HG02571 (cell line): Measurements from ENCODE around the gene C2.

Experiments
- ATAC-seq: cut with Tn5 transposase; IDR thresholded peaks from one replicate; pipeline ENCODE4 v1.9.1; 2021; ENCODE audit warnings: mild to moderate bottlenecking, moderate library complexity; ENCODE audit not compliant: unreplicated experiment

C2 gene

DNA sequence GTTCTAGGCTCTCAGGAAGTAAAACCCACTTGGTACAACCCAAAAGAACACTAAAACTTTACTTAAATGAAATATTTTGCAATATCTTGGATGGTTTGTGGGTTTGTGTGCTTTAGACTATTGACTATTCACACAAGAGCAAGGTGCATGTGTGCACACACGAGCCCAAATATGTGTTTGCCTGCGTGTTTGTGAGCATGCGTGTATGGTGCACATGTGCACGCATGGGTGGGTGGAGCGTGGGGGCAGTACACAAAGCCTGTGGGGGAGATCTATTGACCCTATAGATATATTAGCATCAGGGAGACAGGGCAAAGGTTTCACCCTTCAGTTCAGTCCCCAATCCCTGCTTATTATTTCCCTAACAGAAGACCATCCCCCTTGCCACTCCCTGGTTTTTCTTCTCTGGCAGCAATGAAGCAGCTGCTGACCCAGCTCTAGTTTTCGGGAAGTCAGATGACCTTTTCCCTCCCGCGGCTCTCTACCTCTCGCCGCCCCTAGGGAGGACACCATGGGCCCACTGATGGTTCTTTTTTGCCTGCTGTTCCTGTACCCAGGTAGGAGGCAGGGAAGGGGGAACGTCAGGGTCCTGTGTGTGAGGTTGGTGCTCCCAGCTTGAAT is at the start of gene C2:
TSS of gene C2 (plus strand) at position 476 of the 621 bp plus-strand sequence. CDS start at position 512, 36 bp downstream.
- ATAC-seq = no peak

DNA sequence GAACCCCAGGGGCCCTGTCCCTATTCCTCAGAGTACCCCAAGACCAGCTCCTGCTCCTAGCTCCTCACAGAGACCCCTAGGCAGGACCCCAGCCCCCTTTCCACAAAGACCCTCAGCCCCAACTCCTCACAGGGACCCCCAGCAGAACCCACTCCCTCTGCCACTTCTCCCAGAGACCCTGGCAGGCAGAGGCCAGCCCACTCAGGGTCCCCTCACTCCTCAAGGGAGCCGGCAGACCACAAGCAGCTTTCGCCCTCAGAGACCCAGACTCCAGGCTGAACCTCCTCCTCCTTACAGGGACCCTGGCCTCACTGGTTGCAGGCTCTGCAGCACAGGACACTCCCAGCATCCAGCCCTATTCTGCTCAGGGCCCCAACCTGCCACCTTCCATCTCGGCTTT is 49.3 kb upstream of the C2 start:
- ATAC-seq = no peak

DNA sequence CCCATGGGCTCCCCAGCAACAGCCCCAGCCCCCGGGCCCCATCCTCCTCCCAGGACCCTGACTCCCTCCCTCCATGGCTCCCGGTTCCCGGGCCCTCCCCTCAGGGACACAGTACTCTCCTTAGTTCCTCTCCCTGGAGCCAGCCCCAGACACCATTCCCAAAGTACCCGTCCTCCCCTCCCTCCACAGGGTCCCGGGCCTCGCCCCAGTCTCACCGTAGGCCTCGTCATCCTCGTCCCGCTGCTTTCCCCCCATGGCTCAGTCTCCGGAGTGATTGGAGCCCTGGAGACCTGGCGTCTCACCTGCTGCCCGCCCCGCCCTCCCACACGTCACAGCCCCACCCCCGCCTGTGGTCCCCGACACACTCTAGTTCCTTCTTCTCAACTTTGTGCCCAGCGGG is 48.8 kb upstream of the C2 start, which contains the start of gene SLC44A4:
TSS of gene SLC44A4 (minus strand) at position 272 of the 400 bp plus-strand sequence. CDS start at position 255, 17 bp downstream.
- no peak for ATAC-seq

DNA sequence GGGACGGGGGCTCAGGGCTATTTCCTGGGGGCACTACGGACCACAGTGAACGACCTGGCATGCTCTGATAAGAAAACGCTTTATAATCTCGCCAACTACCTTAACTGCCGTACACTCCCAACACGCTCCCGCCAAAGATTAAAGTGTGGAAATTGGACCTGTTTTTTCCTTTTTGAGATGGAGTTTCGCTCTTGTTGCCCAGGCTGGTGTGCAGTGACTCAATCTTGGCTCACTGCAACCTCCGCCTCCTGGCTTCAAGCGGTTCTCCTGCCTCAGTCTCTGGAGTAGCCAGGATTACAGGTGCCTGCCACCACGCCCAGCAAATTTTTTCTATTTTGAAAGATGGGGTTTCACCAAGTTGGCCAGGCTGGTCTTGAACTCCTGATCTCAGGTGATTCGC is 48.4 kb upstream of the C2 start:
- ATAC-seq = no peak

DNA sequence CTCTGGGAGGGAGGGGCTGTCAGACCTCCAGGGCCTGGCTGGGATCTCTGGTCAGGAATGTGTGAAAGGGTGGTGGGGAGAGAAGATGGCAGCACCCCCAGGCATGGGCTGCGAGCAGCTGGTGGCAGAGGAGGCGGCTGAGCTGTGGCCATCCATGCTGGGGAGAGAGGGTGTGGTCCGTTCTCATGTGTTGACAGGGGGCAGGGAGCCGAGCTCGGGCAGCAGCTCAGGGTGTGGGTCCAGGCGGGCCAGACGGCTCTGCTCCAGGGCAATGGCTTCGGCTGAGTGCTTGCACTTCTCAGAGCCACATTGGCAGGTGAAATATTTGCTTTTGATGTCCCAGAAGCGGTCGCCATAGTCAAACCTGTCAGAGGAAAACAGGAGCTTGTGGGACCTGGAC is 47.6 kb upstream of the C2 start:
- no peak for ATAC-seq

DNA sequence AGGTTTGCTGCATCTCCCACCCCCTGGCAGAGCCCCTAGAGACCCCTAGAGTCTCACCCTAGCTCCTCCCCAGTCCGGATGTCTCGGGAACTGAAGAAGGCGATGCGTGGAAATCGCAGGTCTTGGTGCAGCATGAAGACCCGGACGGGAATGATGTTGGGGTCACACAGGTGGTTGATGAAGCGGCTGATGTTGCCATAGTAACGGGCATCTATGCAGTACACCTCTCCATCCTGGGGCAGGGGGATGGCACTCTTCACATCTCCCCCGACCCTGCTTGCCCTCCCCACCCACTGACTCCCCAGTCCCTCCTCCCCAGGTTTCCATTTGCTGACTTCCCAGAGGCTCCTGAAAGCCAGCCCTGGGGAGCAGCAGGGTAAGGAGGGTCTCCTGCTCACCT is 46.9 kb upstream of the C2 start:
- no peak for ATAC-seq

DNA sequence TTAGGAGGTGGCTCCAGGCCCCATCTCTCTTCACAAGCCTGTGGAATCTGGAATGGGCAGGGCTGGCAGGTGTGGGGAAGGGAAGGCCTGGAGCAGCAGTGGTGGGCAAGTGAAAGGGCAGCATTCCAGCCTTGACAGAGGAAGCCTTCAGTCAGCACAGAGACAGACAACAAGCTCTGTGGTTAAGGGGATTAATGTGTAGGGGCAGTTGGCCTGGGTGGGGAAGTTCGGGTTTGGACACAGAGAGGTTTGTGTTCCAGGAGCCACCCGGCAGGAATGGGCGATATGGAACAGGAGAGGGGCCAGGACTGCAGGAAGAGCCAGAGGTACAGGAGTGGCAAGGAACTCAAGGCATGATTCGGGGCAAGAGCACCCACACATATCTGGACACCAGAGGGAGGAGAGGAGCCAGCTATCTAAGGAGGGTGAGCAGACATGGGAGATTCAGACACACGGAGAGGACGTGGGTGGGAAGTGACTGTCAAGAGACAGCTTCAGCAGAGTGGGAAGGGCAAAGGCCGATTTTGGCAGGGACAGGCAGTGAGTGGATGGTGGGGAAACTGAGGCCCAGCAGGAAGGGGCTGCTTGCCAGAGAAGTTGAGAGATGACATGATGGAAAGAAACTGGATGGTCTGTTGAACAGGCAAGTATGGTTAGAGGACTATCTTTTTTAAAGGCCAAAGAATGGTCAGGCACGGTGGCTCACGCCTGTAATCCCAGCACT is 46.2 kb upstream of the C2 start:
- no peak for ATAC-seq

DNA sequence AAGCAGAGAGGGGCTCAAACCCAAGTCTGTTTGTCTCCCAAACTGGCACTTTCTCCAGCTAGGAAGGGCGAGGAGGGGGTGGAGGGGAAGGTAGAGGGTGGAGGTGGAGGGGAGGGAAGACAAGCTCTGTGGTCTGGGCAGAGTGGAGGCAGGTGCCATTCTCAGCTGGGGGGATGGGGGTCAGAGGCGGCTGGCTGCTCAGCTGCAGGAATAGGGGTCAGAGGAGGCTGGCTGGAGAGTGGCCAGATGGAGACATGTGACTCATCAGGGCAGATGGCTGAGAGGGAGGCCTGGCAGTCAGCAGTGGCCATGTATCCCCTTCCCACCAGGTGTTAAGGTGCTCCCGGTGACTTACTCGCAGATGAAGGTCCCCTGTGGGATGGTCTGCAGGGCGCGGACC is 45.2 kb upstream of the C2 start:
- no peak for ATAC-seq

DNA sequence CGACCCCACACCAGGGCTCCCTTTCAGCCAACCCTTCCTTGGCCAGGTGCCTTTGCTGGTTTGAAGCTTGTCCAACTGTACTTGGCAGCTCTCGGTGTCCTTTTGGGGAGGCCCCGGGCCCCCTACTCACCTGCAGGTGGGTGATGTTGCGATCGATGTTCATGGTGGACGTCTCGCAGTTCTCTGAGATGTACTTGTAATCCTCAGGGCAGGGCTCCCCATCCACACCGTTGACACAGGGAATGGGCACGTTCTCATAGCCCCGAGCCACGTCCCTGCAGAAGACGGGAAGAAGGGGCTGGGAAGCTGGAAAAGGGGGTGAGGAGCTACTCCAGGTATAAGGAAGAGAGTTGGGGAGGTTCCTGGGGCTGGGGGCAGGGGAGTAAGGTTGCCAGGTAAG is 43.8 kb upstream of the C2 start:
- no peak for ATAC-seq

DNA sequence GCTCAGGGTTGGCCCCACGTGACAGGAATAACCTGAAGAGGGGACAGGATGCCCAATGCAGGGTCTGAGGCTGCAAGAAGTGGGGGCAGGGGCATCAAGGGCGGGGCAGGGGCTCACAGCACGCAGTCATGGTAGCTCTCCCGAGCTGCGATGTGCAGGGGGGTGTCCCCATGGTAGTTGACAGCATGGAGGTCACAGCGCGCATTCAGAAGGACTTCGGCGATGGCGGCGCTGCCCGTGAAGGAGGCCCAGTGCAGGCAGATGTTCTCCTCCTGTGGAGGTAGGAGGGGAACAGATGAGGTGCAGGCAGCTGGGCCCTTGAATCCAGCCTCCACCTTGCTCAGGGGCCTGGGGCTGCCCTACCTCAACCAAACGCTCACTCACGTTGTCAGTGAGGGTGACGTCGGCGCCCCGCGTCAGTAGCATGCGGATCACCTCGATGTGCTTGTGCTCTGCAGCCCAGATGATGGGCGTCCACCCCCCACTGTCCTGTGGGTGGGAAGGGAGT is 42.9 kb upstream of the C2 start:
- no peak for ATAC-seq

DNA sequence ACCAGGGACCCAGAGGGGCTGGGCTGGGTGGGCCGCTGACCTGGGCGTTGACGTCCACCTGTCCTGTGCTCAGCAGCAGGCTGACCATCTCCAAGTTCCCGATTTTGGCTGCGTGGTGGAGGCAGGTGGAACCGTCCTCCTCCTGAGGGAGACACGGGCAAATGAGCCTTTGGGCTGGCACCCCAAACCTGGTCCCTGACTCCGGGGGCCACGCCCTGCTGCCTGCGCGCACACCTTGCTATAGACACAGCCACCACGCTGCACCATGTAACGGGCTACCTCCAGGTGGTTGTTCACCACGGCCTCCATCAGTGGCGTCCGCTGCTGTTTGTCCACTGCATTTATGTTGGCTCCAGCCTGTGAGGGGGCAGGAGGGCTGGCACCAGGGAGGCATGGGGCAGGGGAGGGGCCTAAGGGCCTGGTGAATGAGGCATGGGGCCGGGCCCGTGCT is 41.0 kb upstream of the C2 start:
- ATAC-seq = no peak

DNA sequence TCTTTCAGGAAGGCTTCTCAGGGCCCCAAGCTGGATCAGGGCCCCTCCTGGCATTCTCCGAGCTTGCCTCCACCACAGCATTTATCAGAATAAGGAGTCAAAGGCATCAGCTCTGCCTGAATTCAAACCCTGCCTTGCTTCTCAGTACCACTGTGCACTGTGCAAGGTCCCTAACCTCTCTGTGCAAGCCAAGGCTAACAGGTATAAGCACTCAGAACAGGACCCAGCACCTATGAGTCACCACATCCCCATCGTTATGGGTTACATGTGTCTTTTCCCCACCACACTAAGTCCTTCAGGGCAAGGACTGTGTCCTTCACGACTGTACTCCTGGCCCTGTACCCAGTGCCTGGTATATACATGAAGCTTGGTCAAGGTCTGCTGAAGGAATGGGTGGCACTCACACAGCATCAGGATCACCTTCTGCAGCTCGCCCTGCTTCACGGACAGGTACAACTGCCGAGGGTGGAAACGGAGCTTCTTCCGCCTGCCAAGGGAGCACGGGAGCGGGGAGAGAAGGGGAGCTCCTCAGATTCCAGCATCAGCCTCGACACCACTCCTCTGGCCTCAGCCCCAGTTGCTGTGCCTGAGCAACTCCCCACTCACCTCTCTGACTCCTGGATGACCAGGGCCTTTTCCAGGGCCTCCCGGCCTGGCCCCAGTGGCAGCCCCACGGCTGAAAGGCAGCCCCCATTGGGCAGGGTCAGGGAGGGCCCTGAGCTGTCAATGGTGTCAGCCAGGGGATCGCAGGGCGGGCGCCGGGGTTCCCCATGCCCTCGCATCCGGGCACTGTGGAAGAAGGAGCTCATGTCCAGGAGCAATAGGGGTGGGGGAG is 40.1 kb upstream of the C2 start:
- no peak for ATAC-seq

DNA sequence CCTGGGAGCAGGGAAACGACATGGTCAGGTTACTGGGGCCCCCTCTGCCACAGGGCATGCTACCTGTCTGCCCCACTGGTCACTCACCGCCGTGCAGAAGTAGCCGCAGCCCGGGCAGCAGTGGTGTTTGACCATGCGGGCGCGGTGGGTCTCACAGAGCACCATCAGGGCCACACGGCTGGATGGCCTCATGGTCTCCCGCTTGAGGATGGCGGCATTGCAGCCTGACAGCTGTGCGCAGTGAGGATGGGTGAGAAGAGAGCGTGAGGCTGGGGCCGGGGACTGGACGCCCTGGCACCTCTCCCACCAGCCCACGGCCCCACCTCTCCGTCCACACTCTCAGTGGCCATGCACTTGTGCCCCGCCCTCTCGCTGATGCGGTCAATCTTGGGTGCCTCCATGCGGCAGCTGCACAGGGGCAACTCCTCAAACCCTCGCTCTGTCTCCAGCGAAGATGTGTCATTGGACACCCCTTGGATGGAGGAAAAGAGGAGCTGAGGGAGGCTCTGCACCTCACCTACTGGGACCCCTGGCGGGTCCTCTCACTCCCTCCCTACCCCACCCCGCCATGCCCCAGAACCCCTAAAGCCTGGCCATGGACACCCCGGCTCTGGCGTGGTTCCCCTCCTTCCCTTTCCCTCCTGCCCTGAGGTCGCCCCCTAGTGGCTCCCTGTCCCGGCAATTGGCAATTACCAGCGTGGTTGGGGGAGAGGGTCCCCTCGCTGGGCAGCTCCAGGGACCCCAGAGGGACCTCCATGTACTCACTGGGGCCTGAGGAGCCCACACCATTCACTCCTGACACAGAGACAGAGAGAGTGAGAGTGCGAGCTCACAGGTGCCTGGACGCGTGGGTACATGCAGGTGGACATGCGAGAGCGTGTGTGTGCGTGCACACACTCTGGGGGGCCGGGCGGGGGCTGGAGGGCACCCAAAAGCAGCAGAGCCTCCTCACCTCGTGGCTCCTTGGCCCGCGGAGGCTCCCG is 39.0 kb upstream of the C2 start:
- no peak for ATAC-seq

DNA sequence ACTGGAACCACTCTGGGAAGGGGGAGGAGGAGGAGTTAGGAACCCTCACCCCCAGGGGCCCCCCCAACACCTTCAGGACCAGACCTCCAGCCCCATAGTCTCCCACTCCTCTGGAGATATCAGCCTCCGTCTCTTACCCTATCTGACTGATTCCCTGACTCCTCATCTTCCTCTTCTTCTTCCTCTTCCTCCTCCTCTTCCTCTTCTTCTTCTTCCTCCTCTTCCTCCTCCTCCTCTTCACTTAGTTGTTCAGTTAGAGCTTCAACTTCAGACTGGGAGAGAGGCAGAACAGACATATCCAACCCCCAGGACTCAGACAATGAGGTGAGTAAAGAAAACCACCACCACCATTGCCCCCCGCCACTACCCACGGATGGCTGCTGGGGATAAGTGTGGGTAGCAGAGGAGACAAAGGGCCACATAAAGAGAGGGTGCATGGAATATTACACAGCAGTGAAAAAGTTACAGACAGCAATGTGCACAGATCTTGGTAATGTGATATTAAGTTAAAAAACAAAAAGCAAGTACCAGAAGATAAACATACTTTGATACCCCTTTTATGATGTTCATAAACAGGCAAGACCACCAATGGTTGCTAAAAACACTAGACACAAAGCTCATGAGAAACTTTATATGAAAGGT is 38.1 kb upstream of the C2 start:
- ATAC-seq = no peak

DNA sequence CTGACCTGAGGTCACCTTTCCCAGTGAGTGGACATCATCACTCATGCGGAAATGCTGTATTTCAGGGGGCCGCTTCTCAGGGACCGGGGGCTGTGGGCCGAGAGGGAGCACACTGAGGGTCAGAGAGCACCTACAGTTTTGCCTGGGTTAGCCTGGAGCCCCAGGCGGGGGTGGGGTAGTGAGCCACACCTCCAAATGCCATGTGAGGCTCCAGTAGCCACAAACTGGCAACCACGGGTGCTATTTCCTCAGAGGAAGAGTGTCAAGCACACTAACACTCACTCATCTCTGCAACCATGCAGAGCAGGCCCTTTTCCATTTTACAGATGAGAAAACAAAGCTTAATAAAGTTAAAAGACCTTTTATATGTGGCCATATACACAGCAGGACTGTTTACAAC is 34.7 kb upstream of the C2 start:
- no peak for ATAC-seq

DNA sequence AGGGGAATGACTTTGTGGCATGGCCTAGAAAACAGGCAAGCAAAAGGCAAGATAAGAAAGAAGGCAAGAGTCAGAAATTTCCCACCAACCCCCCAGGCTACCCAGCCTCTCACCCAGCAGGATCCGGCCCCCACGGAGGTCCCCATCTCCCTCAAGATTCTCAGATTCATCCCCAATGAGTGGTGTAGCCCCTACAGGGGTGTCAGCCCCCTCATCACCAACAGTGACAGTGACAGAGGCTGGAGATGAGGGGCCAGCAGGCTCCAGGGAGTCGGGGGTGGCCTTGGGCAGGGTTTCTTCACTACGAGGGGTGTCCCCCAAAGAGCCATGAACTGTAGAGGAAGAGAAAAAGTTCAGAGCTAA is 31.0 kb upstream of the C2 start:
- ATAC-seq = no peak

DNA sequence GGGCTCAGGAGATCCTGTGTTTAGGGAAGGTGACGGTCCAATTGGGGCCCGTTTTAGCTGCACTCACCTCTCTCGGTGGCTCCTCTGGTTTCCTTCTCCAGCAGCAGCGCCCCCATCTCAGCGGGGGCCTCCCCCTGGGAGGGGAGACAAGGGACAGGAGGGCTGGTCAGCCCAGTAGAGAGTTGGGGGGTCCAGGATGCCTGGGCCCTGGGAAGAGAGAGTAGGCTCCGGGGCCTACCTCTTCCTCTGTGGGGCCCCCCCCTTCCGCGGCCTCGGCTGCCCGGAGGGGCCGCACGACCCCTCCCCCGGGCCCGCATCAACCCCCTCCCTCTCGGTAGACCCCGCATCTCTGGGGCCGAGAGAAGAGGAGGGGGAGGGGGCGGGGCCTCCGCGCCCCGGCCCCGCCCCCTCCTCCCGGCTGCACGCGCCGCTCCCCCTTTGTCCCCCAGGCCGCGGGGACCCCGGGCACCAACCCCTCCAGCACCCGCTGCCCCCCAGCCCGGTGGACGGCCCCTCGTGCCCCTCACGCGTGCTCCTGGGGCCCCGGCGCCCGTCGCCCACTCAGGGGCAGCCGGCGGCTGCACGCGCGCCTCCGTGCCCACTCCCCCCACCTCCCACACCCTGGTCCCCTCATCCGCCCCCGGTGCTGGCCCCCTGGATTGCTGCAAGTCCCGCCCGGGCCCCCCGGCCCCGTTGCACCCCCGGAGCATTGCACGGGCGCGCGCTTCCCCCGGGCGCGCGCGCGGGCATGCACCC is 30.5 kb upstream of the C2 start:
- ATAC-seq = no peak

DNA sequence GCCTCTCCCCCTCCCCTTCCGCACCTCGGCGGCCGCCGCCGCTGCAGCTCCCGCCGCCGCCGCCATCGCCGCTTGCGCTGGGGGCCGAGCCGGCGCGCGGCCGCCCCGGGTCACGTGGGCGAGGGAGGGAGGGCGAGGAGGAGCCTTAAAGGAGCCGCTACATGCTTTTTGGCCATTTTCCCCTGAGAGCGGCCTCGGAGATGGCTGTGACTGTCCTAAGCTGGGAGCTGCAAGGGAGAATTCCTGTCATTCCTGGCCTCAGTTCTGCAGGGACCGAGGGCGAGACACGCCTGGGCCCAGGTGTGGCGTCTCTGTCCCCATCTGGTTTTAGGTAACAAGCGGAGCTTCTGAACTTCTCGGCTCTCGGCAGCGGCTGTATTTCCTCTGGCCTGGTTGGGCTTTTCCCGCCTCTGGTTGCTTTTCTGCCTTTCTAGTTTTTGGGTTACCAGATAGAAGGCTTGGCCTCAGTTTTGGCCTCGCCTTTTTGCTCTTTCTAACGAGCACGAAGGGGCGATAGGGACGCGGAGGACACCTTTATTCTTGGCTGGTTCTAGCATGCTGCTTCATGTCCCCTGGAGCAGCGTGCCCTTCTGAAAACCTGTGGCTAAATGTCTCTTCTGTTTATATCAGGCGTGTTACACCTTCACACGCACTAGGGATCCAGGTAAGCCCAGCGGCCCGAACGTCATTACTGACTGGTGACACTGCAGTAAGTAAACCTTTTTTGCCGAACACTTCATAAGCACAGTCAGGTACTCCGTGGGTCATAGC is 29.7 kb upstream of the C2 start, which contains the start of gene EHMT2:
TSS of gene EHMT2 (minus strand) at position 87 of the 771 bp plus-strand sequence. CDS start at position 66, 21 bp downstream.
- ATAC-seq = peak; percentile 42
